Transverse colon (tissue), 4 donors: ENCODE measurements around the gene TTYH1. TPM values are rescaled to one million over a fixed set of nuclear protein-coding genes. Genes with fewer than 3 reads are reported as not detected.
A peak's percentile ranks its signal among the peaks of the same experiment; 100 is the strongest.
"Not testable (repeated sequence)": the region's sequence is repeated elsewhere in the genome, so short reads cannot be mapped to it uniquely, and the experiment has no call there.

Source experiments
- DNase-seq: peaks from one replicate; pipeline ENCODE4 v3.0.0-alpha.2; 2019
- H3K27ac ChIP-seq, 4 donors: fragments of 200-600 bp; sonication (generic); 2 replicates each; pipeline ENCODE4 v1.5.1; 2016 to 2018; ENCODE audit warnings: inconsistent platforms in 4 of 4
- H3K27me3 ChIP-seq: fragments of 200-600 bp; sonication (generic); 2 replicates; pipeline ENCODE4 v1.5.1; 2017; ENCODE audit warnings: inconsistent platforms
- H3K36me3 ChIP-seq, 4 donors: fragments of 200-600 bp; sonication (generic); 2 replicates each; pipeline ENCODE4 v1.5.1; 2017 to 2019; ENCODE audit warnings: inconsistent platforms in 4 of 4
- H3K4me1 ChIP-seq, 4 donors: fragments of 200-600 bp; sonication (generic); 2 replicates each; pipeline ENCODE4 v1.5.1; 2017 to 2020; ENCODE audit warnings: inconsistent platforms in 4 of 4
- H3K4me3 ChIP-seq, 4 donors: fragments of 200-600 bp; sonication (generic); 1 replicate in 1 of 4; 2 replicates in 3 of 4; pipeline versions ENCODE4 v1.5.1 to v1.6.1; 2017 to 2019; ENCODE audit warnings: inconsistent platforms in 4 of 4
- H3K9me3 ChIP-seq, 2 donors: fragments of 200-600 bp; sonication (generic); 2 replicates each; pipeline ENCODE4 v1.5.1; 2017 to 2019; ENCODE audit warnings: inconsistent platforms in 2 of 2
- EP300 ChIP-seq: sonication (generic); formaldehyde crosslinking; IDR thresholded peaks from one replicate; pipeline ENCODE4 v1.6.1; 2017; ENCODE audit warnings: antibody characterized with exemption, low read depth
- POLR2A ChIP-seq: fragments of 450-650 bp; IDR thresholded peaks from one replicate; pipeline ENCODE4 v1.6.1; 2016; ENCODE audit warnings: antibody characterized with exemption, mild to moderate bottlenecking, moderate library complexity
- POLR2AphosphoS5 ChIP-seq, 3 donors: sonication (generic); formaldehyde crosslinking; IDR thresholded peaks; one replicate each; pipeline ENCODE4 v1.6.1; 2016; ENCODE audit warnings: antibody characterized with exemption in 3 of 3
- WGBS, 2 donors: methylation state at CpG; one replicate each; pipeline ENCODE4 v1.1.5; 2018; ENCODE audit warnings: low coverage in 1 of 2; 5-methylcytosine and 5-hydroxymethylcytosine counted together
- in situ Hi-C, 4 donors: fragments of 200-750 bp; cut with MboI; loops; one replicate each; pipeline versions ENCODE4 v1.15.0 to v1.15.1; 2017; ENCODE audit warnings: low sequenced_read_pairs in 3 of 4, low pct_ligation_motif_present in 1 of 4, low pct_unique_long_range_greater_than_20kb in 1 of 4
- intact Hi-C: fragments of 100-400 bp; cut with DNase I; formaldehyde crosslinking; loops from one replicate; pipeline ENCODE4 v1.15.1; 2023; ENCODE audit warnings: low total_unique reads
- total RNA-seq, 4 donors: library from RNA; depleted of rRNA; stranded (reverse); fragments of >200 nt; gene quantifications; one replicate each; pipeline ENCODE4 v1.1.0, GENCODE V29; 2016
- TF ChIP-seq, protein P1 (sequence below), 5 experiments: fragments of 200-600 bp in 3 of 5; fragments of 450-650 bp in 2 of 5; sonication (generic) in 3 of 5; IDR thresholded peaks; 1 replicate in 2 of 5; 2 replicates in 3 of 5; pipeline ENCODE4 v1.5.1; 2016 to 2017; ENCODE audit warnings: antibody characterized with exemption in 5 of 5, inconsistent platforms in 3 of 5, mild to moderate bottlenecking in 2 of 5, moderate library complexity in 1 of 5

Gene TTYH1
- total RNA-seq, 4 donors from 2014 or later: 1.1 to 7.5 (median 3.0) TPM

DNA sequence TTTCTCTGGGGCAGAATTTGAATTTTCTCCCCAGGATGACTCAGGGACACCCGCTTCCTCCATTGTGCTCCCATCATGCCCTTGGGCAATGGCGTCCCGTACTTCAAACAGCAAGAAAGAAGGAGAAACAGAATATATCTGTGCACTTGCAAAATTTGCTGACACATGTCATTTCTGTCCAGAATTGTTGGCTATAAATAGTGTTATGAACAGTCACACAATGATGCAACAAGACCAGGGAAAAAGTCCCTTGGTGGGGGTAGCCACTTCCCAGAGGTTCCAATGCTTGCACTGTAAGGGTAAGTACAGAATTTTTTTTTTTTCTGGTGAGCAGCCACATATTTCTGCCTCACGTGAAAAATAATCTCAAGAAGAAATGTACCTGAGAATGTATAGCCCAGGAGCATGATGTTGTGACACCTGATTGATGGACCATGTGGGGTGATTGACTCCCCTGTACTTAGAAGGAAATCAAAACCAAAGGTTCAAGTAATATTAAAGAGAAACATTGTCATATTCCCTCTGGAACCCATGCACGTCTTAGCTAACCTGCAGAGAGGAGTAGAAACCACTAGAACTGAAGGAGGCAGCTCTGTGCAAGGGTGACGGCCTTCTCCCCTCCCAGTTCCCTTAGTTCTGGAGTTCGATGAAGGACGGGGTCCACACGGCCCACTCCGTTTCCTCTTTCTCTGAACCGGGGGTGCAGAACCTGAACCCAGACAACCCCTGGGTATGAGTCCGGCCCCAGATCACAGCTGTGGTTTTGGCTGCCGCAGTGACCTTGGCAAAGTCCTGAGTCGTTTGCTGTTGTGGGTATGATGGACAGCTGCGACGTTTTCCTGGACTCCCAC is 41.3 kb upstream of the TTYH1 start:
- in situ Hi-C loops (no loop called here), intact Hi-C loops (no loop called here)
- Histone ChIP-seq H3K4me3 (no peak overlapping the region), H3K9me3 (no peaks in the 10 kb centered on the region), H3K27me3 (no peaks in the 10 kb centered on the region), H3K36me3 (no peaks in the 10 kb centered on the region), H3K27ac (peak overlapping the region in 1 of 4 donors; percentile 40), H3K4me1 (no peaks in the 10 kb centered on the region)
- no peak for DNase-seq
- 61 to 78% methylated on average over 8 to 13 of the region's 16 CpGs for WGBS, 2 donors
- no peak for TF ChIP-seq EP300
- TF ChIP-seq, protein P1, sequence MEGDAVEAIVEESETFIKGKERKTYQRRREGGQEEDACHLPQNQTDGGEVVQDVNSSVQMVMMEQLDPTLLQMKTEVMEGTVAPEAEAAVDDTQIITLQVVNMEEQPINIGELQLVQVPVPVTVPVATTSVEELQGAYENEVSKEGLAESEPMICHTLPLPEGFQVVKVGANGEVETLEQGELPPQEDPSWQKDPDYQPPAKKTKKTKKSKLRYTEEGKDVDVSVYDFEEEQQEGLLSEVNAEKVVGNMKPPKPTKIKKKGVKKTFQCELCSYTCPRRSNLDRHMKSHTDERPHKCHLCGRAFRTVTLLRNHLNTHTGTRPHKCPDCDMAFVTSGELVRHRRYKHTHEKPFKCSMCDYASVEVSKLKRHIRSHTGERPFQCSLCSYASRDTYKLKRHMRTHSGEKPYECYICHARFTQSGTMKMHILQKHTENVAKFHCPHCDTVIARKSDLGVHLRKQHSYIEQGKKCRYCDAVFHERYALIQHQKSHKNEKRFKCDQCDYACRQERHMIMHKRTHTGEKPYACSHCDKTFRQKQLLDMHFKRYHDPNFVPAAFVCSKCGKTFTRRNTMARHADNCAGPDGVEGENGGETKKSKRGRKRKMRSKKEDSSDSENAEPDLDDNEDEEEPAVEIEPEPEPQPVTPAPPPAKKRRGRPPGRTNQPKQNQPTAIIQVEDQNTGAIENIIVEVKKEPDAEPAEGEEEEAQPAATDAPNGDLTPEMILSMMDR (IDR thresholded peaks at IDR 0.05): no peak
- no peak for TF ChIP-seq POLR2A
- no peak for TF ChIP-seq POLR2AphosphoS5 (IDR thresholded peaks at IDR 0.05)

DNA sequence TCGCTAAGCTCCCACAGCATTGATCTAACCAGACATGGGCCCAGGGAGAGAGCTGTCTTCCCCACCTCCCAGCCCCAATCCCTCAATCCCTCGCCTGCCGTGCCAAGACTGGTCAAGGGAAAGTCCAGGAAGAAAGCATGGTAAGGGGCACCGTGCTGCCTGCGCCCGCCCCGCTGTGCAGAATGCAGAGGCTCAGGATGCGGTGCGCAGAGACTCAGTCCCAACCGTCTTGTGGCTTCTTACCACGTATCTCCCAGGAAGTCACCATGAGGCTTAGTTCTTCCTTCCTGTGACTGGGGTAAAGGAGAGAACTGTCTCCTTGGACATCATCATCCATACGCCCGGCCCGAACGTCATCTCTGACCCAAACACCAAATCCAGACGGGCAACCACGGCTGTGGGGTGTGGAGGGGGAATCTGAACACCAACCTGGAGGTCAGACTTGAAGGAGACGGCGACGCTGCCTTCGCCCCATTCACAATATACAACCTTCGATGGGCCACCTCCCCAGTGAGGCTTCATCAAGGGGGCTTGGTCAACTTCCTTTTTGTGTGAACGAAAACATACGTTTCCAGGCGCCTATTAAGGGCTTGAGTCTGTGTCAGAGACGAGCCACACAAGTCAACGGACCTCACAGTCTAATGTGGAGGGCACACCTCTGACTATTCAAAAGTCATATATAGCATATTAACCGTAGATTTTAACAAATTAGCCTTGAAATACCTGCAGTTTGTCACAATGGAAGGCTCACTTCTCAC is 39.9 kb upstream of the TTYH1 start:
- peak overlapping the region in 3 of 4 donors; percentile 4 to 52 (median 31) for H3K27ac ChIP-seq
- H3K36me3 ChIP-seq, in situ Hi-C loops, DNase-seq, H3K4me1 ChIP-seq, H3K9me3 ChIP-seq, H3K27me3 ChIP-seq, H3K4me3 ChIP-seq, intact Hi-C loops: not testable (repeated sequence)
- WGBS, 2 donors: 69 to 70% methylated on average over 4 to 28 of the region's 28 CpGs

DNA sequence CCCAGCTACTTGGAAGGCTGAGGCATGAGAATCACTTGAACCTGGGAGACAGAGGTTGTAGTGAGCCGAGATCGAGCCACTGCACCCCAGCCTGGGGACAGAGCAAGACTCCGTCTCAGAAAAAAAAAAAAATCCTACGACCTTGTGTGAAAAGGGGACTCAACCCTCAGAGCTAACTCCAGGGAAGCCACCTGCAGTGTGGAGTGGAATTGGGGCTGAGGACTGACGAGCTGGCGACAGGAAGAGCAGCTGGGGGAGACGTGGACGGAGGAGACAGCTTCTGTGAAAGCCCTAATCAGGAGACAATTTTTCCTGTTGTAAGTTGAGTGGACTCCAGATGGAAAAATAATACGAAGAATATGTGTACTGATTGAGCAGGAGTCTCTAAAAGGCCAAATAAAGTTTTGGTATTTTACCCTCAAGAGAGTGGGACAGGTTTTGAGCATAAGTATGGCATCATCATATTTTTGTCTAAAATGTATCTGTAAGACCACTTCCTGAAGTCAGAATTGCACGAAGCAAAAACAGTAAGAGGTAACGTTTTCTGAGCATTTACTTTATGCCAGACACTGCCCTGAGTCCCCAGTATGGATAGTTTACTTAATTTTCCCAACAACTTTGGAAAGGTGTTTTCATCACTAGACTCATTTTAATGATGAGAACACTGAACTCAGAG is 38.5 kb upstream of the TTYH1 start:
- in situ Hi-C loops (no loop called here), intact Hi-C loops (no loop called here)
- H3K36me3 ChIP-seq: no peaks in the 10 kb centered on the region
- no peak overlapping the region for H3K4me3 ChIP-seq
- no peaks in the 10 kb centered on the region for H3K27me3 ChIP-seq
- WGBS, 2 donors: 65 to 68% methylated on average over 3 to 11 of the region's 11 CpGs
- no peaks in the 10 kb centered on the region for H3K4me1 ChIP-seq
- DNase-seq: no peak
- TF ChIP-seq EP300 (no peak), POLR2A (no peak), POLR2AphosphoS5 (IDR thresholded peaks at IDR 0.05) (no peak)
- TF ChIP-seq, protein P1 (IDR thresholded peaks at IDR 0.05): no peak
- H3K27ac ChIP-seq: peak overlapping the region in 1 of 4 donors; percentile 29
- no peaks in the 10 kb centered on the region for H3K9me3 ChIP-seq

DNA sequence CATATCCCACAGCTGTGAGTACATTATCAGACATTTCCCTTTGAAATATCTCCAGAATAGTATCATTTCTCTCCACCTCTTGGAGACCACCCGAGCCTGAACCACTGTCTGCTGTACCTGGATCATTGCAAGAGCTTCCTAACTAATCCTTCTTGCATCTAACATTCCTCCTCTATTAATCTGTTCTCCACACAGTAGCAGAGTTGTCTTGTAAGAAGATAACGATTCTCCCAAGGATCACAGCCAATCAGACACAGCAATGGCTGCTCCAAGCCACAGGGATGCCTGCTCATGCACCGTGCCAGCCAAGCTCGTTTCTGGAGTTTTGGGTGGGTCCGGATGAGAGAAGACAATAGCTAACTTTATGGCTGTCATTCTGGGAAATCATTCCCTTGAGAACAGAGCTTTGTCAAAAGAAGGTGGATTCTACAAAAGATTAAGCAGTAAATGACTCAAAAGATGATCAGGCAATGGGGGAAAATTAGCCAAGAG is 36.0 kb upstream of the TTYH1 start:
- no peak overlapping the region for H3K4me3 ChIP-seq
- no peaks in the 10 kb centered on the region for H3K9me3 ChIP-seq
- DNase-seq: no peak
- 42 to 45% methylated on average over 2 to 5 of the region's 5 CpGs for WGBS, 2 donors
- H3K27me3 ChIP-seq: no peaks in the 10 kb centered on the region
- TF ChIP-seq EP300 (no peak), POLR2A (no peak), POLR2AphosphoS5 (IDR thresholded peaks at IDR 0.05) (no peak)
- TF ChIP-seq, protein P1 (IDR thresholded peaks at IDR 0.05): no peak
- in situ Hi-C loops: no loop called here
- intact Hi-C loops: no loop called here
- H3K4me1 ChIP-seq: no peaks in the 10 kb centered on the region
- peak overlapping the region in 1 of 4 donors; percentile 75 for H3K27ac ChIP-seq
- no peaks in the 10 kb centered on the region for H3K36me3 ChIP-seq
